Hindlimb muscle (tissue), 1 donor: ENCODE results near the gene ZWILCH. TPM values are rescaled to one million over a fixed set of nuclear protein-coding genes. Genes with fewer than 3 reads are reported as not detected.
"Not testable (repeated sequence)": the region's sequence is repeated elsewhere in the genome, so short reads cannot be mapped to it uniquely, and the experiment has no call there.

Source experiments
- DNase-seq: peaks from one replicate; pipeline ENCODE4 v3.0.0-alpha.2; 2013
- polyA plus RNA-seq: library from polyadenylated mRNA; unstranded; fragments of 120-200 nt; gene quantifications from one replicate; pipeline ENCODE4 v1.2.1, GENCODE V29; 2013; ENCODE audit not compliant: insufficient read length

ZWILCH gene
- polyA plus RNA-seq, 1 donor = 11.4 TPM

DNA sequence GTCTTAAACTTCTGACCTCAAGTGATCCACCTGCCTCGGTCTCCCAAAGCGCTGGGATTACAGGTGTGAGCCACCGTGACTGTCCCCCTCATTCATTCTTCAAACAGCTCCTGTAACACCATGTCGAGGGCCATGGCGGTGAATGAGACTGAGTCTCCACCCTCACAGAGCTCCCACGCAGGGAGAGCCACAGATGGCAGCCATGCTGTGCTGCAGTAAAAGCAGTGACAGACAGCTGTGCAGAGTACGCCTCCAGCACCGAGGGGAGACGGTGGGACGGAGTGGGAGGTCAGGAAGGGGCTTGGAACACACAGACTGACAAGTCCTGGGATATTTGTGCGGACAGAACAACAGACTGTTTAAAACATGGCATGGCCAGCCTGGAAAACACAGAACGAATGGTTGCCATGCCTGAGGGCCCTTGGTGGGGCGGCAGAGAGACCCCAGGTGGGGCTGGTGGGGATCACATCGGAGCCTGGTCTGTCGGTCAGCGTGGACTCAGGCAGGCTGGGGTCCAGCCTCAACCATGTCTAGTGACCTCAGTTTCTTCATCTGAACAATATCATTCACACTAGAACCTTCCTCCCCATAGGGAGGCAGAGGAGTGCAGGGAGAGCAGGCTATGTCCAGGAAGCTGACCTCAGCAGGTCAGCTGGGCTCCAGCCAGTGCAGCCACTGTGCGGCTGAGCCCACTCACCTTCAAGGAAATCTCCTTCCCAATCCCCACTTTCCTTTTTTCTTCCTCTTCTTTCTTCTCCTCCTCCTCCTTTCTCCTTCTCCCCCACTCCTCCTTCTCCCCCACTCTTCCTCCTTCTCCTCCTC, 81.2 kb downstream of the ZWILCH start:
- DNase-seq = no peak

DNA sequence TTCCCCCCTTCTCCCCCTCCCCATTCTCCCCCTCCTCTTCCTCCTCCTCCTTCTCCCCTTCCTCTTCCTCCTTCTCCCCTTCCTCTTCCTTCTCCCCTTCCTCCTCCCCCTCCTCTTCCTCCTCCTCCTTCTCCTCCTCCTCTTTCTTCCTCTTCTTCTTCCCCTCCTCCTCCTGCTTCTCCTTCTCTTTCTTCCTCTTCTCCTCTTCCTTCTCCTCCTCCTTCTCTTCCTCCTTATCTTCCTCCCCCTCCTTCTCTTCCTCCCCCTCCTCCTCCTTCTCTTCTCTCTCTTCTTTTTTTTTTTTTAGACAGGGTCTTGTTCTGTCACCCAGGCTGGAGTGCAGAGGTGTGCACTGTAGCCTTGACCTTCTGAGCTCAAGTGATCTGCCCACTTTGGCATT, 81.9 kb downstream of the ZWILCH start:
- no peak for DNase-seq

DNA sequence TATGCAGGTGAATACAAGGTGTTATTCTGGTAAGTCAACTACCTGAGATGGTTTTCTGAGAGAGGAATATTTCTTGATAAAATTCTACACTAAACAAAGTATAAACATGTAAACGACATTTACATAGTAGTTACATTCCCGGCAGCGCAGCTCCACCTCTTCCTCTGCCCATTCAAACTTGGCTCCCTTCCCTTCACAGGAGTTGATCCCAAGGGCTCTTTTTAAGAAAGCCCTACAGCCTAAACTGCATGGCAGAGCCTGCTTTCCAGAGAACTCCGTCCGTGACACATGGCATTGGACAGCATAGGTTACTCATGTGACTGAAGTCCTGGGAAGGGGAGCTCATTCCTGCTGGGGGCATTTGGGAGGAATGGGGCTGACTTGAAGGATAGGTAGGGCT, 82.6 kb downstream of the ZWILCH start:
- no peak for DNase-seq

DNA sequence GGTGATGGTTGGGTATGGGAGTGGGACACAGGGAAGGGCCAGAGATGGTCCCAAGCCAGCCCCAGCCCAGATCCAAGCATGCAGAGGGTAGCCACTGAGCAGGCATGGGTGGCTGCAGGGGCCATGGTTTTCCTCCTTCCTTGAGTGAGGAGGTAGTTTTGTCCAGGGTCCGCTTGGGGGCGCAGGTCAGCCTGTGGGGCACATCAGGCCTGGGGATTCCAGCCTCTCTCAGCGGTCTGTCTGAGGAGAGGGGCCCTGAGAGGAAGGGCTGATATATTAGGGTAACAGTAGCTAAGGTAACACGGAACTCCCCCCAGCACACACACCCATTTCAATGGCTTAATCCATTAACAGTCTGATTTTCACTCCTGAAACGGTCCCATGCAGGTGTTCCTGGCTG, 83.4 kb downstream of the ZWILCH start:
- DNase-seq = no peak

DNA sequence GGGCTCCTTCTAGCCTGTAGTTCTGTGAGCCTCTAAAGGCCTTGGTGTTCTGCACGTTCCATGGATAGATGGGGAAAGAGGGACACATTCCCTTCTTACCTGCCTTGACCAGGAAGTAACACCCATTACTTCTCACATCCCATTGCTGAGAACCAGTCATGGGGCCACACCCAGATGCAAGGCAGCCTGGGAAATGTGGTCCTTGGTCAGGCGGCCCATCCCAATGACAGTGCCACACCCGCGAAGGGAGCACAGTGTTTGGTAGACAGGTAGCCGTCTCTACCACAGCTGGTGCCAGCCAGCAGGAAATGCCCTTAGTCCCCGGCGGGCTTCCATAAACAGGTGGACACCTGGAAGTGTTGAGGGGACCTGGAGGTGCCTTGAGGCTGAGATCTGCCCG, 83.8 kb downstream of the ZWILCH start:
- DNase-seq = no peak

DNA sequence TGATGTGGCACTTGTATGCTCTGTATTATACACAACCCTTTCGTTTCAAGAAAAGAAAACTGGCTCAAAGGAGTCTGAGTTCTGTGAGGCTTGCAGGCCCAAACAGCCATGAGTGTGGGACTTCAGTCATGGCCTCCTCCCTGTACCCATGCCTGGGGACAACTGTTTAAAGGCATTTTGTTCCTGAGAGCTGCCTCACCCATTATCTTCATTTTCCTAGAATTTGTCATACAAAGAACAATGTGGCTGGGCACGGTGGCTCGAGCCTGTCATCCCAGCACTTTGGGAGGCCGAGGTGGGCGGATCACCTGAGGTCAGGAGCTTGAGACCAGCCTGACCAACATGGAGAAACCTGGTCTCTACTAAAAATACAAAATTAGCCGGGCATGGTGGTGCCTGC, 84.3 kb downstream of the ZWILCH start:
- DNase-seq = not testable (repeated sequence)

DNA sequence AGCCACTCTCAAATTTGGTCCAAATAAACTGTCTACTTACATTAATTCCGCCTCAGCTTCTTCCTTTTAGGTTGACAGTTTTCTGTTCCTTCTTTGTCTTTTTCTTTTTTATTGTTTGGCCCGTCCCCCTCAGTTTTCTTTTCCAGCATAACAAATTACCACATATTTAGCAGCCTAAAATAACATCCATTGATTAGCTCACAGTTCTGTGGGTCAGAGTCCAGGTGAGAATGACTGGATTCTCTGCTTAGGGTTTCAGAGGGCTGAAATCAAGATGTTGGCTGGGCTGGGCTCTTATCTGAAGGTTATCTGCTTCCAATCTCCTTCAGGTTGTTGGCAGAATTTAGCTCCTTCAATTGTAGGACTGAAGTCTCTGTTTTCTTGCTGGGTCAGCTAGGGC, 85.3 kb downstream of the ZWILCH start:
- DNase-seq = no peak

DNA sequence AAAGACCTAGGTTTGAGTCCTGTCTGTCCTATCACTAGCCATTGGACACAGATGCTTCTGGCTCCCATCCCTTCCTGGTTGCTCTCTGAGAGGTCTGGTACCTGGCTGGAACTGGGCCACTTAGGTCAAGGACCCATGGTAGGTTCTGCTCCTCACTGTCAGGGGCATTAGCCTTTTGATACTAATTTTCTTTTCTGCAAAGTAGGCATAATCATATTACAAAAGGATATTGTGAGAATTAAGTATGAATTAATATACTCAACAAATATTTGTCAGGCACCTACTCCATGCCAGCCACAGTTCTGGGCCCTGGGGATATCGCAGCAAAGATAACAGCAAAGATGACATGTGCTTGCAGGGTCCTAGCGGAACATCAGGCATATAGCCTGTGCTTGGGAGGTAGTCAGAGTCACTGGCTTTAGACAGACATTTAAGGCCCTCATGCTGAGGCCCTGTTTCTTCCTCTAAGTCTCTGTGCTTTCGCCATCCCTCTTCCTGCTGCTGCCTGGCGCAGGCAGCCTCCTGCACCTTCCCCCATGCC, 86.3 kb downstream of the ZWILCH start:
- DNase-seq = no peak

DNA sequence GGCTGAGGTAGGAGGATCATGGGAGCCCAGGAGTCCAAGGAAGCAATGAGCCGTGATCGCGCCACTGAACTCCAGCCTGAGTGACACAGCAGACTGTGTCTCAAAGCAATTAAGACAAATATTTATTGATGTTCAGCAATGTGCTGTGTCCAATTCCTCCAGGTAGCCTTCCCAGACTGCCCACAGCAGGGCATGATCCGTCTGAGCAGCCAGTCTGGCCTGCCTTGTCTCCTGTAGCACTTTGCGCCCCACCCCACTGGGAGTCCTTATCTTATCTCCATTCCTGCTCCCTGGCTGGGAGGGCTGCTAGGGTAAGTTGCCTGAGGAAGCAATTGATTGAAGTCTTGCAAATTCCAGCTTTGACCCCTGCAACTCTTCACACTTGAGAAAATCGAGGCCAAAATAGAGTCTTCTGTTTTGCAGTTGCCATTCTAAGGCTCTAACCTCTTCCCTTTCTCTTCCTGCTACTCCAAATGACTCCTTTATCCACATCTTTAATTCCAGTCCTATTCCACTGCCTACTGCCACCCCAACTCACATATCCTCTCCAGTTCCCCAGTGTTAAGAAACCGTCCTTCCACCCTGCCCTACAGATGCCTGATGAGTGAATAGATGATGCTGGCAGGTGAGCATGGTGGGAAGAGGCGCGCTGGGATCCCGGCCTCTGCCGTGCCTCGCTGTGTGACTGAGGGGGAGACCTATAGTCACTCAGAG, 87.5 kb downstream of the ZWILCH start:
- DNase-seq = no peak

DNA sequence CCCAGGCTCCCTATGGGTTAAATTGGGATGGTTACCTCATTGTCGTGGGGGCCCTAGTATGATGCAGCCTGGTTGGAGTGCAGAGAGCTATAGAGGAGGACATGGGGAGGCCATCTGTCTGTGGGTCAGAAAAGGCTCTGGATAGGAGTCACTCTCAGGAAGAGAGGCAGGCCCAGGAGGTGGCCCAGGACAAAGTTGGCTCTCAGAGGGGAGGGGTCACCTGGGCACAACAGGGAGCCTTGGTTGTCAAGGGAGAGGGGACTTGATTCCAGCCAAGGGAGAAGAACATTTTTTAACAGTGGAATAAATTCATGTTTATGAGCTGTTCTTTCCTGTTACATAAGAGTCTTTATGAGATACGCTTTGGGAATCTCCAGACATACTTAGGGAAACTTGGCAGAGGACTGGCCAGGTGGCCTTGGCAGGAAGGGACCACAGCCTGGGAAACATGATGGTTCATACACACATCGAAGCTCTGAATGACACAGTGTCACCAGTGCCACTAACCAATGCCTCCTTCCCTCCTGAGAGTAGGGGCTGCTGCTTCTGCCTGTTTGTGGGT, 88.2 kb downstream of the ZWILCH start:
- no peak for DNase-seq

DNA sequence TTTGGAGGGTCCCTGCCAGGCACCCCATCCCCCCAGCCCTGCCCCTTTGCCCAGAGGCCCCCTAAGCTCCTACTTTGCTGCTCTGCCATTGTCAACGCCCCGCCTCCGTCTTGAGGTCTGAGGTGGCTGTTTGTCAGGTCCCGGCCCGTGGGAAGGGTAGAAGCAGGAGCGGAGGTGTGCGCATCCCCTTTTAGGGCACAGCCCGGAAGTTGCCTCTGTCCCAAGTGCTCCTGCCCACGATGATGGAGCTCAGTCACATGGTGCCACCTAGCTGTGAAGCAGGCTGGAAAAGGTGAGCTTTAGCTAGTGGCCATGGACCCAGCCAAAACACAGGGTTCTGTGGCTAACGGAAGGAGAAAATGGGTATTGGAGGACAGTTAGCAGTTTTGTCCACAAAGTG, 89.2 kb downstream of the ZWILCH start:
- DNase-seq = no peak

DNA sequence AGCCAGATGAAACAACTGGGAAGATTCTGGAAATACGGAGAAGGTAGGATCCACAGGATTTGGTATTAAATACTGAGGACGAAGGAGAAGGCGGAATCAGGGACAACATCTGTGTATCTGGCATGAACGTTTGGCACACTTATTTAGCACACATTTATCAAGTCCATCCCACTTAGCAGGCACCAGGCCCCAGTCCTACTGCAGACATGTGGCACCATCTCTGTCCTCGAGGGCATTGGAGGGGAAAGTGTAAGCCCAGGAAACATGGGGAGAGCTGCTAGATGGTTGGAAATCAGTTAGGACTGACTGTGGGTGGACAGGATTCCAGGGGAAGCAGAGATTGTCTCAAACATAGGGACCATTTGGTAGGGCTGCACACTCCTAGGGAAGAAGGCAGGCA, 89.7 kb downstream of the ZWILCH start:
- DNase-seq = no peak

DNA sequence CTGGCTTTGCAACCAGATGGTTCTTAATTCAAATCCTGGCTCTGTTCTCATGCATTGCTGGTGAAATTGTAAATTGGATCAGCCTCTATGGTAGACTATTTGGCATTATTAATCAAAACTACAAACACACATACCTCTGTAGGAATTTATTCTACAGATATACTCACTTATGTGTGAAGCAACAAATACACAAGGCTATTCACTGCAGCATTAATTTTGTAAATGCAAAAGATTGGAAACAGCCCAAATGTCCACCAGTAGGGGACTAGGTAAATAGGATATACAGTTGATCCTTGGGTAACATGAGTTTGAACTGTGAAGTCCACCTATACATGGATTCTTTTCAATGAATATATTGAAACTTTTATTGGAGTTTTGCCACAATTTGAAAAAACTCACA, 90.2 kb downstream of the ZWILCH start:
- DNase-seq = no peak

DNA sequence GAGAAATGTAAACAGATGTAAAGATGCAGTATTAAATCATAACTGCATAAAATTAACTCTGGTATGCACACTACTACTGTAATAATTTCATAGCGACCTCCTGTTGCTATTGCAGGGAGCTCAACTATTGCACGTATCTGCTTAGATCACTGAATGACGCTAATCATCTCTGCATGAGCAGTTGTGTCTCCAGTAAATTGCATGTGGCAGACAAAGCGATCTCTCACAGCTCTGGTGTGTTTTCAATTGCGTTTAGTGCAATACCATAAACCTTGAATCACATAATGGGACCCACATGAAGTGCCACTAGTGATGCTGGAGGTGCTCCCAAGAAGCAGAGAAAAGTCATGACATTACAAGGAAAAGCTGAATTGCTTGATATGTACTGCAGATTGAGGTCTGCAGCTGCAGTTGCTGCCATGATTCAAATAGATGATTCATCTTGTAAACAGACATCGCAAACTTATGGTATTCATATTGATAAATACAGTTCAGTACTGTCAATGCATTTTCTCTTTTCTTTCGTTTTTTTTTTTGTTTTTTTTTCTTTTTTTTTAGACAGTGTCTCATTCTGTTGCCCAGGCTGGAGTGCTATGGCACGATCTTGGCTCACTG, 90.9 kb downstream of the ZWILCH start:
- DNase-seq = no peak

DNA sequence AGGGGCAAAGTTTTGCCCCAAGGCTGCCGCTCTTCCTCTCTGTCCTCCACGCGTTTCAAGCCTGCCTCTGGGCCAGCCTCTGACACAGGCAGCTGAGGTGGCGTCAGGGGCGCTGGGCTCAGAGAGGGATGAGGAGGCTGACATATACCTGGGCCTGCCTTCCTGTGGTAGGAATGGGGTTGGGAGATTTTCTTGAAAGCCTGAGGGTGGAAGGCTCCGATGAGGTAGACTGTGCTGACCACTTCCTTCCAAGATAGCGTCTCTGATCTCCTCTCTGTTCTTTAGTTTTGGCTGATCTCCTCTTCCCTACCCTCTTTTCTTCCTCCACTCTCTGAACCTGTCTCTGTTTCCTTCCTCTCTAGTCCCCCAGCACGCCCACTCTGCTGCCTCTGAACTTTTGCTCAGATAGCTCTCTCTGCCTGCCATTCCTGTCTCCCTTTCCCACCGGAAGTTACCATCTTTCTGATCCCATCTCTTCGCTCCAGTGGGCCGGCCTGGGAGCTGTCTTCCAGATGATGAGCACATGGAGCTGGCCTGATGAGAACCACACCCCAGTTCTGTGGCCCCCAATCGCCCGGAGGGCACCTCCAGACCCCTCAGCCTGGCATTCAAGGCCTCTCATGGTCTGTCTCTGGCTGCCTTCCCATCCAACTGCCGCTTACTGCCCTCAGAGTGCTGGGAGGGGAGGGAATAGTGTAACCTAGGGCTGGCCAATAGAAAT, 93.1 kb downstream of the ZWILCH start:
- DNase-seq = no peak

Other genes with a start within 250 kb of the ZWILCH start
- gene DIS3L, start 211.8 kb upstream of the ZWILCH start, polyA plus RNA-seq = 30.3 TPM
- 12.8 TPM for gene TIPIN, start 148.6 kb upstream of the ZWILCH start, polyA plus RNA-seq
- gene MAP2K1, start 118.4 kb upstream of the ZWILCH start, polyA plus RNA-seq = 82.1 TPM
- gene SNAPC5, start 7.6 kb upstream of the ZWILCH start, polyA plus RNA-seq = 34.0 TPM
- gene RPL4, start 471 bp upstream of the ZWILCH start, polyA plus RNA-seq = 6,006 TPM
- 0.13 TPM for gene LCTL, start 60.7 kb downstream of the ZWILCH start, polyA plus RNA-seq
- gene SMAD6, start 196.9 kb downstream of the ZWILCH start, polyA plus RNA-seq = 7.5 TPM